GM19452 (cell line): ENCODE measurements around the gene BANK1.
"Not testable (repeated sequence)": the region's sequence is repeated elsewhere in the genome, so short reads cannot be mapped to it uniquely, and the experiment has no call there.

ENCODE experiments used
- ATAC-seq: cut with Tn5 transposase; IDR thresholded peaks from one replicate; pipeline ENCODE4 v1.9.1; 2021; ENCODE audit not compliant: unreplicated experiment

BANK1 gene

DNA sequence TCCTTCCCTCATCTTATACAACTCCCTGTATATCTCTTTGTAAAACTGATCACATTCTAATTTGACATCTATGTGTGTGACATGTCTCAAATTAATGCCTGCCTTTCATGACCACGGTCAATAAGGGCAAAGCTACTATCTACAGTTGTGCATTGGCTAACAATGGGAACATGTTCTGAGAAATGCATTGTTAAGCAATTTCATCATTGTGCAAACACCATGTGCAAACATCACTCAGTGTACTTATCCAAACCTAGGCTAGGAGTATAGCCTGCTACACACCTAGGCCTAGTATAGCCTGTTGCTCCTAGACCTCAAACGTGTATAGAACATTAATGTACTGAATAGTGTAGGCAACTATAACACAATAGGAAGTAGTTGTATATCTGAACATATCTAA lies 95.0 kb downstream of the BANK1 start:
- no peak for ATAC-seq

GRCh38 chr4:101886826-101887225 lies 96.3 kb downstream of the BANK1 start:
- no peak for ATAC-seq

GRCh38 chr4:101888472-101888871 lies 97.9 kb downstream of the BANK1 start:
- no peak for ATAC-seq

GRCh38 chr4:101905527-101905926 lies 115.0 kb downstream of the BANK1 start:
- ATAC-seq = not testable (repeated sequence)

DNA sequence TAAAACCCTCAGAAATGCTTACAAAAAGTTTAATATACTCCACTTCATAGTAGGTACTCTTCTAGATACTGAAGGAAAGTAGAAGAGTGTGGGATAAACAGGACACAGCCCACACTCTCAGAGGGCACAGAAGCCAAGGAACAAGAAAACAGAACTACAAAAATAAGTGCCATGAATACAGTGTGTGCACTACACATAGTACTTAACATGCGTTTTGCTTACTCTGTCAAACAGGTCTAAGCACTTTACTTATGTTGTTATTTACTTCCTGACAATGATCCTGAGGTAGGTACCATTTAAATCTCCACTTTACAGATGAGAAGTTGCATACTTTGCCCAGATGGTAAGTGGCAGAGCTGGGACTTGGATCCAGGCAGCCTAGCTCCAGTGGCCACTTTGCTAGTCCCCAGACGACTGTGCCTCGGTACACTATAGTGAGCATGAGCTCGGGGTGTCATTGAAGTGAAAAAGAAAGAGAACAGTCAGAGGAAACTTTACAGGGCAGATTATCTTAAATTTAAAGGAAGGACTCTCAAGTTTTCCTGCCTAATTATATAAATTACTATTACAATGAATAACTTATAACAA lies 120.3 kb downstream of the BANK1 start:
- no peak for ATAC-seq

DNA sequence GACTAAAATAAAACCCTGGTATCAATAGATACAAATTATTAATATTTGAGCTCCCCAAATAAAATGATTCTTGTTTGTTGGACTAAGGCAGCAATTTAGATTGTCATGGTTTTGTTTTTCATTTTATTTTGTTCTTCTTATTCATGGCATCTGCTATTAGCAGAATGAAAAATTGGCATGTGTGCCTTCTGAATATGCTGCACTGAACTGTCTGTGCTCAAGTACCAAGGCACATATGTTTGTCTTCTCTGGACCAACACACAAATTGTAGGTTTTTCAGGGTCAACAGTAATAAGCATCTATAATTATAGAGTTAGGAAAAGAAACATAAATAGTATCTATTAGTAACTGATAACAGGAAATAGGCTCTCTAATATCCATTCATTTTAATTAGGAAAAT lies 121.1 kb downstream of the BANK1 start:
- no peak for ATAC-seq

- ATAC-seq = no peak
Observed at GRCh38 chr4:101914761-101915160, 124.2 kb downstream of the BANK1 start.

- ATAC-seq = no peak
Observed at GRCh38 chr4:101919373-101919977, 128.9 kb downstream of the BANK1 start.

- no peak for ATAC-seq
Observed at GRCh38 chr4:101921370-101921769, 130.8 kb downstream of the BANK1 start.

- ATAC-seq = no peak
Observed at GRCh38 chr4:101931619-101932018, 141.1 kb downstream of the BANK1 start.

DNA sequence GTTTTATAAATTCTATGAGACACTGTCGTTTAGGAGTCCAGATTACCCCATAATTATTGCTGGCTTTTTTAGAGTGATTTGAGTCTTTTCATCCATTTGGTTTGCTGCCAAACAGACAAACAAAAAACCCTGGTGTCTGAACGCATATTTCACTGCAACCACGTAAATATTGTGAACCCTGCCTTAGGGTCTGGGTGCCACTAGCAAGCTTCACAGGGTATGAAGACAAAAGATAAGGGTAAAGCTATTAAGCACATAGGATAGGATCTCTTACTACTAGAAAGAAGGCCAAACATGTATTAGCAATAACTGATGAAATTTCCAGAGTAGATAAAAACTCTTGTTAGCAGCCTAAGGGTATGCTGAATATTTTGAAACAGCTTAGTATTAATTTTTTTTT lies 143.3 kb downstream of the BANK1 start:
- ATAC-seq = no peak

DNA sequence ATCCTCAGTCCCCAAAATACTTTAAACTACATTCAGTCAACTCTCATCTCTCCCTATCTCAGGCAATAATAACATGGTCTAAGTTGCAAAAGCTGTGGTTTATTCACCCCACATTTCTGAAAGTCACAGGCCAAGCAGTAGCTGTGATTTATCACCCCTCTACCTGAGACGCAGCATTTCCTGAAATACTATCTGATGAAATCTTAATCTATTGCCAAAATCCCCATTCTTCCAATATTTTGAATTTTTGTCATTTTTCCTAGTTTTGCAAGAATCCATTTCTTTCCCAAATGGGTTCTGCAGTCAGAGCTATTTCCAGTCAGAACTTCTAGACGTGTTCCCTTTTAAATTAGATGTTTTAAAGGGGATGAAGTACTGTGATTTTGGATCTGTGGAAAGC lies 148.3 kb downstream of the BANK1 start:
- ATAC-seq = no peak

- ATAC-seq = no peak
Observed at GRCh38 chr4:101941816-101942358, 151.4 kb downstream of the BANK1 start.

DNA sequence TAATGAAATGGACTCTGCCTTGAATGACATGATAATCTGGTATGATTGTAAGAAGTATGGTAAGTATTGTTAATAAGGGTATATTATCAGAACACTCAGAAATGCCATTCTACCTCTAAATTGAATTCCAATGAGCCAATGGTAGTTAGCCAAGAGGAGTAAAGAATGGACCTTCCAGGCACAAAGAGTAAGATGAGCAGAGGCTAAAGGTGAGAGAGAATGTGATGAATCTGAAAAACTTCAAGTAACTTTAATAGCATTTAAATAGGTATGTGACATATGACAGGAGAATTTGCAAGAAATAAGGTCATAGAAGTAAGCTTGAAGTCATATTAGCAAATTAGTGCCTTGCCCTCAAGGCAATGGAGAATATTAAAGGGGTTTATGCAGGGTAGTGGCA lies 152.4 kb downstream of the BANK1 start:
- ATAC-seq = no peak

- ATAC-seq = no peak
Observed at GRCh38 chr4:101944649-101945048, 154.1 kb downstream of the BANK1 start.

DNA sequence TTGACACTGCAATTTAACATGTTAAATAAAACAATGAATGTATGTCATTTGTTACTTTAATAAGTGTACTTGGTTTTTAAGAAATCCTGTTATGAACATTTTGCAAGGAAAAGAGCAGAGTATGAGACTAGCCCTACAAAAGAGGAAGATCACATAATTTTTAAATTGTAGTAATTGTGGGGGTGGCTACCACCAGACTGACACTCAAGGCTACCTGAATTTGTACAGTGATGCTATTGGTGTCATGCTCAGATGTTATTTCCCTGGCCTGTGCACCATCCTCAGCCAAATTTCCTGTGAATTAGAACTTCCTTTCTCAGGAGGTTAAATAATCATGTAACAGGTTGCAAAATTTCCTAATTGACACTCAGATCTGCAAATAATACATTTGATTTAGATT lies 157.5 kb downstream of the BANK1 start:
- no peak for ATAC-seq

- ATAC-seq = no peak
Observed at GRCh38 chr4:101948951-101949350, 158.4 kb downstream of the BANK1 start.

GRCh38 chr4:101950258-101950979 lies 159.9 kb downstream of the BANK1 start:
- no peak for ATAC-seq

GRCh38 chr4:101952985-101953384 lies 162.5 kb downstream of the BANK1 start:
- no peak for ATAC-seq

GRCh38 chr4:101953949-101954348 lies 163.4 kb downstream of the BANK1 start:
- ATAC-seq = no peak

GRCh38 chr4:101954351-101954750 lies 163.8 kb downstream of the BANK1 start:
- no peak for ATAC-seq

DNA sequence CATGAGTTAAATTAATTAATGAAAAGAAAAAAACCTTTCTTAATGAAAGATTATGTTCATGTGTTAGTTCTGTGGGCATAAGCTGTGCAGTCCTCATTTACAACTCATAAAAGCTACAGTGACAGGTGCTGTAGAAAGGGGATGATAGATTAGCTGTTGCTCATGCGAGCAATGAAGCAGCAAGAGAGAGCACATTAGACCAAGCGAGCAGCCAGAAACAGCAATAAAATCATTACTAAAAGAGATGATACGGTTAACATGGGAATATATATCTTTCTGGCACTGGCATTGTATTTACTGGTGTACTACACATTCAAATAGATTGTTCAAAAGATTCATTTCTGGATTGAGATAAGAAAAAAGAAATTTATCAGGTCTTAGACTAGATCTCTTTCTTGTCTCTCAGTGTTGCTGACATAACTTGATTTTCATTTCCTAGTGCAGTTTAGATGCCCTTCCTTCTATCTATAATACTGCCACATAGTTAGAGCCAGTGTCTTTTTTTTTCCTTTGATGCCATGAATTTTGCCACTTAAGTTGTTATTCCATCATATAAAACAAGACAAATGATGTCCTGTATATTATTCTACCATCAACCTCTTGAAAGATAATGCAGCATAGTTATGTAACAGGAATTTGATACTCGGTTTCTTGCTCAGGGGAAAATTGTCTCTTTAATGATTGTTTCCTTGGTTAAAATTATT lies 164.6 kb downstream of the BANK1 start:
- no peak for ATAC-seq
